NB4 (cell line): ENCODE measurements around the gene MROH8.

Experiments used
- DNase-seq: peaks from one replicate; pipeline ENCODE4 v3.0.0; 2010; ENCODE audit warnings: low read depth
- H3K4me3 ChIP-seq: one replicate; pipeline ENCODE4 v1.5.1; 2011; ENCODE audit warnings: mild to moderate bottlenecking, low read depth, low read length, moderate library complexity
- MYC ChIP-seq: IDR thresholded peaks from 2 replicates; pipeline ENCODE4 v1.6.1; 2011; ENCODE audit warnings: low read depth, low read length
- POLR2A ChIP-seq: IDR thresholded peaks from 2 replicates; pipeline ENCODE4 v1.6.1; 2011; ENCODE audit warnings: mild to moderate bottlenecking; ENCODE audit not compliant: insufficient read length; ENCODE audit errors: extremely low read depth
- TF ChIP-seq, protein P1 (sequence below): IDR thresholded peaks from 2 replicates; pipeline ENCODE4 v1.6.1; 2011; ENCODE audit warnings: low read depth, low read length
- TF ChIP-seq, protein P2 (sequence below): IDR thresholded peaks from one replicate; pipeline ENCODE4 v1.5.1; 2012; ENCODE audit warnings: low read depth, low read length

MROH8 gene

DNA sequence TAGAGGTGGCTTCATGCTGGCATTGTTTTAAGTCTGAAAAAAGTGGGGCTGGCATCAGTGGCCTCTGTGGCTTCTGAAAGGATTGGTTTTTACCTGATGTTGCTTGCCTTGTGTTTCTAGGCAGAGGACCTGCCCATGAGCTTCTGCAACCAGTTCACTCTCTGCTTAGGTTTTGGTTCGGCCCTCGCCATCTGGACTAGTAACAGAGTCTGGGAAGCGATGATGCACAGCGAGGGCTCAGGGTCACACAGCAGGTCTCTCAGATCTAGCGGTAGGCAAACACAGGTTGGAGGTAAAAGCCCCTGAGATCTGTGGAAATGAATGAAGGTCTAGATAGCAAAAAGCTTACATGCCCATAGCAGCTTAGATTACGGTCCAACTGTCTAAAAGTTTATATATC lies 76.8 kb downstream of the MROH8 start:
- no peak for TF ChIP-seq MYC
- DNase-seq, result no peak
- H3K4me3 ChIP-seq, result no peak overlapping the region

DNA sequence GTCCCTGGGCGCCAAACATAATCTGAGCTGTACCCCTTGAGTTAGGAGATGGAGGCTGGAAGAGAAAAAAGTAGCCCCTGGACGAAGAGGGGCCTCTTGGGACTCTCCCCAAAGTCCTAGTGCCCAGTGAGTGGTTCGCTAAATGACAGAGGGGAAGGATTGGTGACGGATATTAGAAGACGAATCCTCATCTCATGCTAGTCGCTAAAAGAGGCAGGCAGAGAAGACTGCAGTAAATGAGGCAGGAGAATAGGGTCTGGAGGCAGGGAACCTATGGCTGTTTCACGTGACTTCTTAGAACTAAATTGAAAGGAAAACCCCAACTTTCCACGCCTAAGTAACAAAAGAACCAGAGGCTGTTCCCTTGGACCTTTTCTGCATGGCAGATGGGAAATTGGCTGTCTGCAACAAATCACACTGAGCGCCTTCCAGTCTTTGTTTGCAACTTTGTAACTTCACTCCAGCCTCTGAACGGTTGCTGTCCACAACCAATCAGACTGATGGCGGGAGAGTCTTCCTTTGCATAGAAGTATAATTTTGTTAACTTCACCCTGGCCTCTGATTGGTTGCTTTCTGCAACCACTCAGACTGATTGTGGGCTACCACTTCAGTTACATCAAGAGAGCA lies 82.8 kb downstream of the MROH8 start:
- peak; percentile 56 for DNase-seq
- H3K4me3 ChIP-seq, result peak overlapping the region; percentile 99
- no peak for TF ChIP-seq MYC
- TF ChIP-seq, protein P1, sequence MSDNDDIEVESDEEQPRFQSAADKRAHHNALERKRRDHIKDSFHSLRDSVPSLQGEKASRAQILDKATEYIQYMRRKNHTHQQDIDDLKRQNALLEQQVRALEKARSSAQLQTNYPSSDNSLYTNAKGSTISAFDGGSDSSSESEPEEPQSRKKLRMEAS, result no peak
- TF ChIP-seq POLR2A, result peak; percentile 26
- TF ChIP-seq, protein P2, sequence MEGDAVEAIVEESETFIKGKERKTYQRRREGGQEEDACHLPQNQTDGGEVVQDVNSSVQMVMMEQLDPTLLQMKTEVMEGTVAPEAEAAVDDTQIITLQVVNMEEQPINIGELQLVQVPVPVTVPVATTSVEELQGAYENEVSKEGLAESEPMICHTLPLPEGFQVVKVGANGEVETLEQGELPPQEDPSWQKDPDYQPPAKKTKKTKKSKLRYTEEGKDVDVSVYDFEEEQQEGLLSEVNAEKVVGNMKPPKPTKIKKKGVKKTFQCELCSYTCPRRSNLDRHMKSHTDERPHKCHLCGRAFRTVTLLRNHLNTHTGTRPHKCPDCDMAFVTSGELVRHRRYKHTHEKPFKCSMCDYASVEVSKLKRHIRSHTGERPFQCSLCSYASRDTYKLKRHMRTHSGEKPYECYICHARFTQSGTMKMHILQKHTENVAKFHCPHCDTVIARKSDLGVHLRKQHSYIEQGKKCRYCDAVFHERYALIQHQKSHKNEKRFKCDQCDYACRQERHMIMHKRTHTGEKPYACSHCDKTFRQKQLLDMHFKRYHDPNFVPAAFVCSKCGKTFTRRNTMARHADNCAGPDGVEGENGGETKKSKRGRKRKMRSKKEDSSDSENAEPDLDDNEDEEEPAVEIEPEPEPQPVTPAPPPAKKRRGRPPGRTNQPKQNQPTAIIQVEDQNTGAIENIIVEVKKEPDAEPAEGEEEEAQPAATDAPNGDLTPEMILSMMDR, result no peak

DNA sequence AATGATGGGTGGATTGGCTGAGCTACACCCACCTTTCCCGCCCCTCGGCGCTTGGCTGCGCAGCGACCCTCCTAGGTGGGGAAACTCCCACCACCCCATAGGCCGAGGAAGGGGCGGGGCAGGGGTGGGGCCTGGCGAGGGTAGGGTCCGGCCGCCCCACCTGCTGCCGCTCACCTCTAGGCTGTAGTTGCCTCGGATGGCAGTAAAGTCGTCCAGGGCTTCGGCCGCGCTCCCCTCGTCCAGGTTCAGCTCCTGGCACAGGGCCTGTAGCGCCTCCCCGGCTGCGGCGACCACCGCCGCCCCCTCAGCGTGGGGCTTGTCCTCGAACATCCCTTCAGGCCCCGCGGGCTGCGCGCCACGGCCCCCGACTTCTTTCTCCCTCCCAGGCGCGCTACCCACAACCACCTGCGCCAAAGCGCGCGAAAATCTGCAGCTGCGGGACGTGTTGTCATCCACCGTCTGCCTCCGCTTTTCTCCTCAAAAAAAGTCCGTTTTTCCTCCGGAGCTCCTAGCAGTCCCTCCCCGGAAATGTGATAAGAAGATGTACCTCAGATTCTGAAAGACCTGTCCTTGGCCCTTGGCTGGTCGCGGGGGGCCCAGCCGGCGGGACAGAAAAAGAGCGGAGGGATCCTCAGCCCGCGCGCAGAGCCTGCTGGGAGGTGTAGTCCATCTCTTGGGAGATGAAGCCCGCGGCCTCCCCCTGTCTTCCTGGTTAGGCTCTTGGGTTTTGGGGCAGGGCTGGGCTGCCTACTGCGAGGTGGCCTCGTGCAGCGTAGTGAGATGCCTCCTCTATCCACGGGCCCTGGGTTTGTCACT lies 83.5 kb downstream of the MROH8 start, which contains the start of gene RBL1:
Gene RBL1 (minus strand): TSS at position 399 of the 816 bp plus-strand sequence. CDS start 69 bp downstream, at position 330.
- H3K4me3 ChIP-seq, result peak within 1 kb of the TSS; percentile 99
- TF ChIP-seq, protein P2, result no peak
- peak; percentile 71 for TF ChIP-seq MYC
- peak; percentile 87 for TF ChIP-seq POLR2A
- TF ChIP-seq, protein P1, result peak; percentile 72; the same call in 1 of the 2 replicates
- peak; percentile 96 for DNase-seq

DNA sequence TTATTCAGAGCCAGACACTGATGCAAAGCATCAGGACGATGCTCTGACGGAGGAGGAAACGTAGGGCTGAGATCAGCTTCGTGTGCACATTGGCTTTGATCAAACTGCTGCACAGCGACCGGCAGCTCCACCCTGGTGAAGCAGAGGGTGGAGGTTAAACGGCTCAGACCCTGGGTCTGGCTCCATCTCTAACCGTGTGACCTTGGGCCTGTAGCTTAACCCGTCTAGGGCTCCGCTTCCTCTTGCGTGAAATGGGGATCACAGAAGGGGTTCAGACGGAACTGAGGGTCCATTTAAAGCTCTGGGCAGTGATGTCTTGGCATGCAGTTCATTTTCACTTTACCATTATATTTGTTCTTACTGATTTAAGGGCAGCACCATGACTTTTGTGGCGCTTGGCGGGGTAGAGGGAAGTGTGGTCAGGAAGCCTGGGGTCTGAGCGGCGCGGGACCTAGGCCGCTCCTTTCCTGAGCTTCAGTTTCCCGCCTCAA lies 84.2 kb downstream of the MROH8 start:
- H3K4me3 ChIP-seq, result peak overlapping the region; percentile 99
- peak; percentile 68 for DNase-seq
- TF ChIP-seq POLR2A, result no peak
- TF ChIP-seq, protein P1, result 0 out of 2 replicates have a peak, but pooled peaks have one; percentile 18

DNA sequence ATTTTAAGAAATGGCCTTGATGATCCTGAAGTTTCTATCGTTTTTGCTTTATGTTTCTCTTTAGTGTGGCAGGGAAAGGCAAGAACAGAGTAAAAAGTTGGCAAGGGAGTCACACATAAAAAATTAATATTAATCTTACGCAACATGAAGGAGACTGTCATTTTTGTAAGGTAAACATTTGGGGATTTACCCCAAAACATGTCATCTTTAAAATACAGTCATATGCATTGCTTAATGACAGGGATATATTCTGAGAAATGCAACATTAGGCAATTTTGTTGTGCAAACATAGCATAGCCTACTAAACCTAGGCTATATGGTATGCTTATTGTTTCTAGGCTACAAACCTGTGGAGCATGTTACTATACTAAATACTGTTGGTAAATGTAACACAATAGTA lies 88.9 kb downstream of the MROH8 start:
- H3K4me3 ChIP-seq, result no peak overlapping the region
- TF ChIP-seq, protein P2, result no peak
- TF ChIP-seq POLR2A (no peak), MYC (no peak)
- TF ChIP-seq, protein P1, result no peak
- peak; percentile 12 for DNase-seq

DNA sequence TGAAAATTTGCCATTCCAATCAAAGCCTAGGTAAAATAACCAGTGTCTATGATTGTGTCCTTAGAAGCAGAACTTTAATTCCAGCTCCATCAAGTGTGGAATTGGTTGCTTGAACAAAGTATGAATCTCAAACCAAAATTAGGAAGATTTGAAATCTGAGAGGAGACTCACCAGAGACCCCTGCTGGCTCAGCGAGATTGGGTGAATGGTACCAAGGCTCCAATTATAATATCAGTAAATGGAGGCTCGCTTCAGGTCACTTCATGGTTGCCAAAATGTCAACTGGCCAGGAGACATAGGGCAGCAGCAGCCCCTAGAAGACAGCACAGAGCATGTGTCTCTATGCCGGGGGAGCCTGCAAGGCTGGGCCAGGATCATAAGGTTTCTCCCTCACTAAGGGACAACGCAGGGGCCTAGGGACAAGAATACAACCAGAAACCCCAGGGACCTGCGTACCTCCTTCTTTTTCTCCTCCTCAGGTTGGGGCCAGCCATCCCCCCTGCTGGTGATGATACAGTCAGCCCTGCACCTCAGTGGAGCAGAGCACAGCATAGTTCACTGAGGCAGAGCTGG lies 97.5 kb downstream of the MROH8 start:
- TF ChIP-seq MYC, result no peak
- TF ChIP-seq, protein P2, result peak; percentile 53
- DNase-seq, result peak; percentile 34
- H3K4me3 ChIP-seq, result no peak overlapping the region
